NCI-H2029 (cell line): ENCODE results near the gene OPCML.

Source experiments
- DNase-seq: peaks from one replicate; lab custom pipeline; 2025; lab: John Stamatoyannopoulos, UW

The OPCML gene

DNA sequence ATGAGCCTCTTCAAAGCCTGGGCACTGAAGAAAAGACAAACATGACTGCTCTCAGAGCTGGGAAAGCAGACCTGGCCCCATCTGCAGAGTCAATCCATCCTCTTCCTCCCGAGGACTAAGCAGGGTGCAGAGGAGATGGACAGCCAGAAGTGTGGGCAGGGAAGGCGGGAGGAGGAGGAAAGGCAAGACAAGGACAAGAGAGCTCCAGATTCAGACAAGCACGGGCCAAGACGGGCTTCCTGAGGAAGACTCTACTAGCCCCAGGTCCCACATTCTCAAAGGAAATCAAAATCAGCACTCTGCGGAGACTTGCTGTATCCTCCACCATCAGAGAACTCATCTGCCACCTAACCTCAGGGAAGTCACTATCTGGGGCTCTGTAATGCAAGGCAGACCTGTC lies 28.5 kb downstream of the OPCML start:
- no peak for DNase-seq

DNA sequence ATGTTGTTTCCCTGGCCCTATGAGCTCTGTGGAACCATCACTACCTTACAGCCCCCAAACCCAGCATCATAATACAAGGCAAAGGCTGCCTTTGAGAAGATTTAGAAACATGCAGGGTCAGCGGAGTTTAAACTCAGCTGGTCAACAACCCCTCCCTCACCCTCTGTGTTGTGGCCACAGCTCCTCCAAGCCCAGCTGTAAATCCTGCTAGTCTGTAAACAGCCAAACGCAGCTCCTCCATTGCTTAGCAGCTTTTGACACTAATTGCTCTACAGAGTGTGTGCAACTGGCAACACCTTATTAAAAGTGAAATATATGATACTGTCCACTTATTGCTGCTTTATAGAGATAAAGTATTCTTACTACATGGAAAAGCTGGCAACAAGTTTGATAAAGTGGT lies 29.1 kb downstream of the OPCML start:
- no peak for DNase-seq

DNA sequence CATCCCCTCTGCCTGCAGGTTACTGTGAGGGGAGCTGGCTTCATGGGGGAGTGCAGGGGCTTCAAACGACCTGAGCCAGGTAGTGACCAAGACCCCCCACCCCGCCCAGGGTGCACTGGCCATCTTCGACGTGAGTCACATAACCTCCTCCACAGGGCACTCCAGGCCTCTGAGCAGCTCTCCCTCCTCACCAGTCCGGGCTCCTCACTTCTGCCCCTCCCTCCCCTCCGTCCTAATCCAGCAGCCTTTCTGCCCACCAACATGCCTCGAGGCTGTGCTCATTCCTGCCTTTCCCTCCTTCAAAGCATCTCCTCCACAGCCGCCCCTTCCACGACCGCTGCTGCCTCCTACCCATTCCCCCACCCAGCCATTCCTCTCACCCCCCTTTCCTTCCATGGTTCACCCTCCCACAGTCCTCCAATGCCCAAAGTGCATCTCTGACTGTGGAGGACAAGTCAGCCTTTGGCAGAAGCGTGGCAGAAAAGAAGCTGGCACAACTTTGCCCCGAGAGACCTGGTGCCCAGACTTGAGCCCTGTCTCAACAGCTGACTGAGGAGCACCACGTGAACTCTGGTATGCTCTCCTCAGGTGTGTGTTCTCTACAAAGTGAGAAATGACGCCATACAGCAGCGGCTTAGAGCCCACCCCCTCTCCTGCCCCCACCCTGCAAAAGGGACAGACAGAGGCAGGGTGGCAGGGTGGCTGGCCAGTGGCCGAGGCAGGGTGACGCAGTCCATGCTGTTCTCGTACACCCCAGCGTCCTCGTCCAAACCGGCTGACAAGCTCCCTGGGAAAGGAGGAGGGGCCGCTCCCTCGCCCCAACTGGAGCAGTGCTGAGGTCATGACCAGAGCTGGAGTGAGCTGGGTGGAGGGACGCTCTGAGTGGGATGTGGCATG lies 30.4 kb downstream of the OPCML start:
- no peak for DNase-seq

- no peak for DNase-seq
Observed at GRCh38 chr11:133500936-133501335, 31.4 kb downstream of the OPCML start.

DNA sequence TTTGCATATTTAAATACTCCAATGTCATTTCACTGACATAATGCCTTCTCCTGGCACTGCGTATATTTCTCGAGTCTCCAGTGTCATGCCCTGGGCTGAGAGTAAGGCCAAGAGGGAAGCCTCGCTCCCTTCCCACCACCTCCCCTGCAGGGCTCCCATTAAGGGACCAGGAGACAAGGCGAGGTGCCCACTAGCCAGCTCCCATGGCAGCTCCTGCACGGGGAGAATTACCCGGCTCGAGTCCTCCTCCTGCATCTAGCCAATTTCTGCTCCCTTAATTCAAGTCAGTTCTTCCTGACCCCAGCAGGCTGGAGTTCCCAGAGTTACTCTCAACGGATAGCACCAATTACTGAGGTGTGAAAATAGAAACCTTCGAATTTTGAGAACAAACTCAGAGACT lies 31.9 kb downstream of the OPCML start:
- no peak for DNase-seq

DNA sequence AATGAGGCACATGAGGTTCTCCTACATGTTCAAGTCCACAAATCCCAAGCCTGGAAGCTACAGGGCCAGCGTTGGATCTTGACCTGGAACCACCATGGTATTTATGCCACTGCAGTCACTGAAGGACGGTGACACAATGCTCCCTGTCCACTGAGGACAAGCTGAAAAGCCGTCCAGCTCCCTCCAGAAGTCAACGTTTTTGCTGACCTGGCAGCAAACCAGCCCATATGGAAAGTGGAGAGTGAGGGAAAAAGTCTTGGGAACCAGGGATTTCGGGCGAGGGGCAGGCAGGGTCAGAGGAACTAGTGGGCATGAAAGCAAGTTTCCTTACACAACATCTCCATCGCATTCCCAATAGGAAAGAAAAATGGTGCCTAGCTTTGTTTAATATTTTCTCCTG lies 33.3 kb downstream of the OPCML start:
- no peak for DNase-seq

GRCh38 chr11:133497477-133498140 lies 34.7 kb downstream of the OPCML start:
- DNase-seq = no peak

GRCh38 chr11:133492895-133493294 lies 39.4 kb downstream of the OPCML start:
- DNase-seq = no peak

- DNase-seq = no peak
Observed at GRCh38 chr11:133491680-133492383, 40.5 kb downstream of the OPCML start.

DNA sequence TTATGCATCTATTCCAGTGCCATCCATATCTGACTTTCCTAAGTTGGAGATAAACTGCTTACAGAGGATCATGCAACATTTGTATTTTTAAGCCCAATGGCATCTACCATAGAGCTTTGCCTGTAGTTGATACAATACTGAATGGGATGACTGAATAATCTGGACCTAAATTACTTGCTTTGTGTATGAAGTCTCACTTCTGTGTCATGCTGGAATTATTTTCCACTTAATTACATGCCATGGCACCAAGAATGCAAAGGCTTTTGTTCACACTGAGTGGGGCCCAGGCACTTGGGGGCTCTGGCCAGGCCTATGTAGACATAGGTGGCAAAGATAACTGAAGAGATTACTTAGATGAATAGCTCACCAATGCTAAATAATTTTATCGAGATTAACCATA lies 51.6 kb downstream of the OPCML start:
- no peak for DNase-seq

DNA sequence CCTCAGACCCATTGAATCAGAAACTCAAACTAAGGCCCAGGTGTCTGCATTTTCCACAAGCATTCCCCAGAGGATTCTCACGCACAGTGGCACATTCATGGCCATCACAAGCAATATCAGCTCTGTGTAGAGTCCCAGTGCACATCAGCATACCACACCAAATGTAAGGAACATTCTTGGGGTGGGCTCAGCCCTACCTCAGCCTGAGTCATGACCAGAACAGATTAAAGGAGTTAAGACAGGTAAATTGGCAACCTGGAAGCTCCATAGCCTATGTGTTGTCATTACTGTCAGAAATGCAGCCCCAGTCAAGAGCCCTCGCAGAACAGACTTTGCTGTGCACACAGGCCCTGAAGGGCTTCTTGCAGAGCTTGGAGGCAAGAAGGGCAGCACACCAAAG lies 53.1 kb downstream of the OPCML start:
- DNase-seq = no peak

GRCh38 chr11:133477251-133477625 lies 55.1 kb downstream of the OPCML start:
- no peak for DNase-seq

- no peak for DNase-seq
Observed at GRCh38 chr11:133476570-133477250, 55.6 kb downstream of the OPCML start.

- DNase-seq = no peak
Observed at GRCh38 chr11:133474461-133474860, 57.8 kb downstream of the OPCML start.

DNA sequence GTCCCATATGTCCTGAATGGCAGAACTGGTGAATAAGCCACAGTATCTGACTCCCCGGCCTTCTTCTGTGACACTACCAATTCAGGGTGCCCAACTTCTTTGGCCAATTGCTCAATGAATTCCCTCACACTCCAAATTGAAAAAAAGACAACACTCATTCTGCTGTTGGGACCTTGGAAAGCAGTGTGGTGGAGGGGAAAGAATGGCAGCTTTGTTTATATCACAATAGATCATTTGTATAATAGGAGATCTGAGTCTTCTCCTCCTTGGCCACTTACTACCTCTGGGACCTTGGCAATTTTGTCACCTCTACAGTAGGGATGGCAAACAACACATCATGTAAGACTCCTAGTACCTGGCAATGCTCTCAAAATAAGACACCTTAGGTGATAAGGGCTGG lies 64.6 kb downstream of the OPCML start:
- DNase-seq = no peak

GRCh38 chr11:133443206-133443747 lies 89.0 kb downstream of the OPCML start:
- DNase-seq = no peak

DNA sequence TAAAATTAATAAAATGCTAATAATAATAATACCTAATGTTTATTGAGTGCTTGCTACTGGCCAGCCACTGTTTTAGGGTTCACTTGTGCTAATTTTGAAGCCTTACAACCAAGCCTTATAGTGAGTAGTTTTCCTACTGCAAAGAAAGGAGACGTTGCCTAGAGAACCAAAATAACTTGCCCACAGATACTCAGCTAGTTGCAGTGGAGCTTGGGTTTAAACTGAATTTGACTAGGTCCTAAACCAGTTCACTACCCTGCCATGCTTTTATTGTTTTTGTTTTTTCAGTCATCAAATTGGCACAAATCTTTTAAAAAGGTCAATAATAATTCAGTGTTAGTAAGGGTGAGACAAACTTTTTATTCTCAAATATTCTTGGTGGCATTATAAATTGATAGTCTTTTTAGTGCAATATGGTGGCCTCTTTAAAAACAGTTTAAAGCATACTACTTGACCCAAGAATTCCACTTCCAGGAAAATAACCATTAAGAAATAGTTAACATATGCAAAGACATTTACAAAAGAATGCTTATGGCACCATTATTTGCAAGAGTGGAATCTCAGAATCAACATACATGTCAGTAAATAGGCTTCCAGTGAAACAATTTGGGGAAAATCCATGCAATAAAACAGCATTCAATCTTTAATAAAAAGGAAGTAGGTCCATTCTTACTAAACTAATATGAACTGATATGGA lies 90.2 kb downstream of the OPCML start:
- no peak for DNase-seq

- DNase-seq = no peak
Observed at GRCh38 chr11:133425992-133426391, 106.3 kb downstream of the OPCML start.

DNA sequence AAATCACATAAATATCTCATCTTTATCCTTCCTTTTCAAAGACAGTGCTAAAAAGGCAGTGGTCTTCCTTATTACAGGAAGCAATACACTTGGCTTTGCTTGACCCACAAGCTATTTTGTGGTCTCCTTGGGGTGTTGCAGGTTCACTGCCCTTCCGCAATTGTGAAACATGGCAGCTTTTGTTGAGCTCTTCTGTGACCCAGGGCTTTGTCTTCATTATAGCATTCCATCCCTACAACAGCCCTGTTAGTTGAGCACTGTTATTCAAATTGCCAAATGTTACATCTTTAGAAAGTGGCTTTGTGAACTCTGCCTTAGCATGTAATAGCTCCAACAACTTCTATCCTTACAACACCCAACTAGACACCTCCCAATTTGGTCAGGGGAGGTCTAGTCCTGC lies 107.1 kb downstream of the OPCML start:
- DNase-seq = no peak

DNA sequence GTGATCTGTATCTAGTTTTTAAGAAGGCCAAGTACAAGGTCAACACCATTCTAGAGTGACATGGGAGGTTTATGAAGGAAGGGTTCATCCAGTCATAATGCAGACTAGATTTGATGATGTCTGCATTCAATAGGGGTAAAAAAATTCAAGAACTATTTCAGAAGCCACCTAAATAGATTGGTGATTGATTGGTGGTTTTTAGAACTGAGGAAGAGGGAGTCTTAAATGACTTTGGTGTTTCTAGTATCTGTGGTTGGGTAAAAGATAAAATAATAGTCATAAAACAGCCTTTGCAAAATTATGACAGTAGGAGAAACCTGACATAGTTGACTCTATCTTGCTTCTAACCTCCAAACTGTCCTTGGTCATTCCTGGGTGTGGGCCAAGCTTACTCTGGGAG lies 114.1 kb downstream of the OPCML start:
- no peak for DNase-seq

- no peak for DNase-seq
Observed at GRCh38 chr11:133414506-133414905, 117.8 kb downstream of the OPCML start.
